Loucy (cell line): Measurements from ENCODE around the gene MAP2K4.

Experiments
- H2AFZ ChIP-seq: fragments of 200-600 bp; sonication (generic); 2 replicates; pipeline ENCODE4 v1.6.0; 2016; ENCODE audit warnings: antibody characterized with exemption, mild to moderate bottlenecking, low read length, moderate library complexity
- H3F3A ChIP-seq: fragments of 200-600 bp; 2 replicates; pipeline ENCODE4 v1.6.0; 2016; ENCODE audit warnings: antibody characterized with exemption, low read depth, mild to moderate bottlenecking
- H3K27me3 ChIP-seq: fragments of 200-600 bp; sonication (generic); 2 replicates; pipeline ENCODE4 v1.6.1; 2014; ENCODE audit warnings: low read length, mild to moderate bottlenecking; ENCODE audit not compliant: insufficient read depth, poor library complexity, severe bottlenecking
- H3K36me3 ChIP-seq: fragments of 200-600 bp; sonication (generic); 2 replicates; pipeline ENCODE4 v1.6.1; 2016; ENCODE audit warnings: low read length; ENCODE audit not compliant: insufficient read depth
- H3K4me1 ChIP-seq: fragments of 200-600 bp; sonication (generic); 2 replicates; pipeline ENCODE4 v1.5.1; 2014; ENCODE audit warnings: low read length, mild to moderate bottlenecking; ENCODE audit not compliant: insufficient read depth, poor library complexity, severe bottlenecking
- H3K4me2 ChIP-seq: fragments of 200-600 bp; sonication (generic); 2 replicates; pipeline ENCODE4 v1.6.0; 2014; ENCODE audit warnings: antibody characterized with exemption, low read length, low read depth, mild to moderate bottlenecking; ENCODE audit not compliant: poor library complexity, severe bottlenecking
- H3K4me3 ChIP-seq: fragments of 200-600 bp; sonication (generic); 2 replicates; pipeline ENCODE4 v1.5.1; 2014; ENCODE audit warnings: low read length, mild to moderate bottlenecking, mixed read lengths; ENCODE audit not compliant: poor library complexity, severe bottlenecking
- H3K79me2 ChIP-seq: fragments of 200-600 bp; sonication (generic); 2 replicates; pipeline ENCODE4 v1.6.1; 2014; ENCODE audit warnings: low read length; ENCODE audit not compliant: insufficient read depth
- H3K9ac ChIP-seq: fragments of 200-600 bp; sonication (generic); 2 replicates; pipeline ENCODE4 v1.6.0; 2014; ENCODE audit warnings: mild to moderate bottlenecking, low read depth, low read length, moderate library complexity; ENCODE audit not compliant: poor library complexity, severe bottlenecking
- H3K9me2 ChIP-seq: fragments of 200-600 bp; sonication (generic); replicated peaks from 2 replicates; pipeline ENCODE4 v1.6.1; 2016; ENCODE audit warnings: low read depth, low read length, mixed read lengths
- H3K9me3 ChIP-seq: fragments of 200-600 bp; sonication (generic); 2 replicates; pipeline ENCODE4 v1.6.1; 2014; ENCODE audit warnings: mild to moderate bottlenecking, antibody characterized with exemption, low read length, low read depth; ENCODE audit not compliant: insufficient read depth
- H4K20me1 ChIP-seq: fragments of 200-600 bp; sonication (generic); 2 replicates; pipeline ENCODE4 v1.6.0; 2014; ENCODE audit warnings: antibody characterized with exemption, low read length, mild to moderate bottlenecking; ENCODE audit not compliant: insufficient read depth, poor library complexity, severe bottlenecking
- EZH2phosphoT487 ChIP-seq: fragments of 200-600 bp; IDR thresholded peaks from 2 replicates; pipeline ENCODE4 v1.6.1; 2018; ENCODE audit warnings: antibody characterized with exemption, mild to moderate bottlenecking, moderate library complexity, borderline replicate concordance
- TF ChIP-seq, protein P1 (sequence below): fragments of 200-600 bp; sonication (generic); conservative IDR thresholded peaks from 2 replicates; pipeline ENCODE4 v1.5.1; 2014; ENCODE audit warnings: mild to moderate bottlenecking, antibody characterized with exemption, low read length

MAP2K4 gene

DNA sequence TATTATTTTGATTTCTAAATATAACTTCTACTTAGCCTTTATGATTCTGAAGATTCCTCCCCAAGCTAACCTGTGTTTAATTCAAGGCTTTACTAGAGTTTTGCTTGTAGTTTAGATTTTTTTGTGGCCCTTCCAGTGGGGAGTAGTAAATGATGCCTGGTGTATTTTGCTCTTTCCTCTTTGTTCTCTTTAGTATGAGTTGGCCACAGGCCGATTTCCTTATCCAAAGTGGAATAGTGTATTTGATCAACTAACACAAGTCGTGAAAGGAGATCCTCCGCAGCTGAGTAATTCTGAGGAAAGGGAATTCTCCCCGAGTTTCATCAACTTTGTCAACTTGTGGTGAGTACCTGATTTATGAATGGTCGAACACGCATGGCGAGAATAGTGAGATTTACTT, 108.3 kb downstream of the MAP2K4 start:
- no peaks in the 10 kb centered on the region for H3K9me3 ChIP-seq
- no peaks in the 10 kb centered on the region for H4K20me1 ChIP-seq
- H3K79me2 ChIP-seq = no peaks in the 10 kb centered on the region
- H3K36me3 ChIP-seq = peaks cover 62% of the 10 kb centered on the region
- H3K9me2 ChIP-seq = no peaks in the 10 kb centered on the region
- no peak overlapping the region for H3K4me3 ChIP-seq
- no peak overlapping the region for H2AFZ ChIP-seq
- H3K4me1 ChIP-seq = no peaks in the 10 kb centered on the region
- H3K9ac ChIP-seq = no peak overlapping the region
- TF ChIP-seq, protein P1, sequence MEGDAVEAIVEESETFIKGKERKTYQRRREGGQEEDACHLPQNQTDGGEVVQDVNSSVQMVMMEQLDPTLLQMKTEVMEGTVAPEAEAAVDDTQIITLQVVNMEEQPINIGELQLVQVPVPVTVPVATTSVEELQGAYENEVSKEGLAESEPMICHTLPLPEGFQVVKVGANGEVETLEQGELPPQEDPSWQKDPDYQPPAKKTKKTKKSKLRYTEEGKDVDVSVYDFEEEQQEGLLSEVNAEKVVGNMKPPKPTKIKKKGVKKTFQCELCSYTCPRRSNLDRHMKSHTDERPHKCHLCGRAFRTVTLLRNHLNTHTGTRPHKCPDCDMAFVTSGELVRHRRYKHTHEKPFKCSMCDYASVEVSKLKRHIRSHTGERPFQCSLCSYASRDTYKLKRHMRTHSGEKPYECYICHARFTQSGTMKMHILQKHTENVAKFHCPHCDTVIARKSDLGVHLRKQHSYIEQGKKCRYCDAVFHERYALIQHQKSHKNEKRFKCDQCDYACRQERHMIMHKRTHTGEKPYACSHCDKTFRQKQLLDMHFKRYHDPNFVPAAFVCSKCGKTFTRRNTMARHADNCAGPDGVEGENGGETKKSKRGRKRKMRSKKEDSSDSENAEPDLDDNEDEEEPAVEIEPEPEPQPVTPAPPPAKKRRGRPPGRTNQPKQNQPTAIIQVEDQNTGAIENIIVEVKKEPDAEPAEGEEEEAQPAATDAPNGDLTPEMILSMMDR = no peak
- no peak for TF ChIP-seq EZH2phosphoT487
- H3K4me2 ChIP-seq = no peak overlapping the region
- no peaks in the 10 kb centered on the region for H3F3A ChIP-seq
- H3K27me3 ChIP-seq = no peaks in the 10 kb centered on the region

DNA sequence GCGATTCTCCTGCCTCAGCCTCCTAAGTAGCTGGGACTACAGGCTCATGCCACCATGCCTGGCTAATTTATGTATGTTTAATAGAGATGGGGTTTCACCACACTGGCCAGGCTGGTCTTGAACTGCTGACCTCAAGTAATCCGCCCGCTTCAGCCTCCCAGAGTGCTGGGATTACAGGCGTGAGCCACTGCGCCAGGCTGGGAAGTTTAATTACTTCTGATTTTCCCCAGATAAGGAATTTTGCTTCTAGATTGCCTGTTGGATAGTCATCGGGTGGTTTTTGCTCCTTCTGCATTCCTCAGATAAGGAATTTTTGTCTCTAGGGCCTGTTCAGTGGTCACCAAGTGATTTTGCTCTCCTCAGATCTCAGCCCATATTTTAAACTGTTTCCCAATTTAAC, 112.5 kb downstream of the MAP2K4 start:
- no peak overlapping the region for H2AFZ ChIP-seq
- no peaks in the 10 kb centered on the region for H4K20me1 ChIP-seq
- no peaks in the 10 kb centered on the region for H3F3A ChIP-seq
- H3K79me2 ChIP-seq = no peaks in the 10 kb centered on the region
- peaks cover 34% of the 10 kb centered on the region; the same call in 1 of the 2 replicates for H3K36me3 ChIP-seq
- H3K9me3 ChIP-seq = no peaks in the 10 kb centered on the region
- H3K4me1 ChIP-seq = no peaks in the 10 kb centered on the region
- H3K9me2 ChIP-seq = no peaks in the 10 kb centered on the region
- TF ChIP-seq, protein P1 = no peak
- no peak for TF ChIP-seq EZH2phosphoT487
- no peak overlapping the region for H3K4me3 ChIP-seq
- no peak overlapping the region for H3K4me2 ChIP-seq
- H3K27me3 ChIP-seq = no peaks in the 10 kb centered on the region
- no peak overlapping the region for H3K9ac ChIP-seq

DNA sequence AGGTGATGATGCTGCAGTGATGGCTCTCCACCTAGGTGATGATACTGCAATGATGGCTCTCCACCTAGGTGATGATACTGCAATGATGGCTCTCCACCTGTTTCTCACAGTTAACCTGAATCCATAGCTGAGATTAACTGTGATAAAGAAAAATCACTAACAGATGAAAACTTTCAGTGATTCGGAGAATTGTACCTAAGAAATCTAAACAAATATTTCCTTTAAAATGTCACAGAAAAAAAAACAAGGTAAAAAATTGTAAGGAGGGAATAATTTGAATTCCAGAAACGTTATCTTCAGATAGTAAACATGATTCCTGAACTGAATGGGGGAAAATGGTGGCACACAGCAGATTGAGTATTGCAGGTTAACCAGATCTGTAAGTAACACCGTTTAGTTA, 113.4 kb downstream of the MAP2K4 start:
- TF ChIP-seq, protein P1 = no peak
- TF ChIP-seq EZH2phosphoT487 = no peak
- H4K20me1 ChIP-seq = no peaks in the 10 kb centered on the region
- no peaks in the 10 kb centered on the region for H3F3A ChIP-seq
- H3K79me2 ChIP-seq = no peaks in the 10 kb centered on the region
- H2AFZ ChIP-seq = no peak overlapping the region
- no peak overlapping the region for H3K4me3 ChIP-seq
- H3K4me1 ChIP-seq = no peaks in the 10 kb centered on the region
- H3K4me2 ChIP-seq = no peak overlapping the region
- peaks cover 33% of the 10 kb centered on the region; the same call in 1 of the 2 replicates for H3K36me3 ChIP-seq
- no peaks in the 10 kb centered on the region for H3K27me3 ChIP-seq
- H3K9me3 ChIP-seq = no peaks in the 10 kb centered on the region
- no peaks in the 10 kb centered on the region for H3K9me2 ChIP-seq
- H3K9ac ChIP-seq = no peak overlapping the region
